Measurements from ENCODE around the gene ACER3. TPM values are rescaled to one million over a fixed set of nuclear protein-coding genes. Genes with fewer than 3 reads are reported as not detected.

ACER3 gene
- total RNA-seq, 2 donors from 2014 or later = 18.5 to 23.2 TPM

DNA sequence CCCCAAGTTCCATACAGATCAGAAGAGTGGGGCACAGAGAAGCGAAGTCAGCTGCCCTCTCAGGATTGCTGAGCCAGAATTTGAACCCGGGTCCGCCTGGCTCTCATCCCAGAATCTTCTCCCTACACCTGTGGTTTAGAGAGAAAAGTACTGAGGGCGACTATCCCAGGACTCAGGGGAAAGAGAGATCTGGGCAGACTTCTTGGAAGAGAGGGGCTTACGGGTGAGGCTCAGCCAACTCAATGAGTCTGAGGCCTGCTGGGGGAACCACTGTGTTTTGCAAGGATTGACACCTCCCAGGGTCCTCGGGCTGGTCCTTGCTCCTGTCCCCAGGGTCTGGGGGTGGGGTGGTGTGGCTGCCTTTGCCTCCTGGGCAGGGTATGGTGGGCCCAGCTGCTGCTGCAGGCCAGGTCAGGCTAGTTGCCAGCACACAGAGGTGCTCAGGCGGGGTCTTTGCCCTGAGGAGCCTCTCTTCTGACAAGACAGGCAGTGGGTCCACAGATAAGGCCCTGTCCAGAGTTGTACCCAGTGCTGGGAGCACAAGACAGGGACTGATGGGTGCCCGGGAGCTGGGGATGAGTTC is 207.2 kb downstream of the ACER3 start:
- peaks cover 8% of the 10 kb centered on the region for H3K4me1 ChIP-seq (ENCODE audit: control insufficient read depth, insufficient read depth, low read length)
- no peaks in the 10 kb centered on the region for H3K9me3 ChIP-seq (ENCODE audit: control insufficient read depth, low read length)
- Mint-ChIP-seq H3K36me3 (ENCODE audit: low read depth) (no peaks in the 10 kb centered on the region), H3K27me3 (ENCODE audit: insufficient read depth) (peaks cover 21% of the 10 kb centered on the region), H3K27ac (no peak overlapping the region), H3K4me1 (peaks cover 15% of the 10 kb centered on the region), H3K4me3 (peak overlapping the region; percentile 62), H3K9me3 (no peaks in the 10 kb centered on the region)
- H3K27me3 ChIP-seq (ENCODE audit: control insufficient read depth, insufficient read depth, low read length, poor library complexity, severe bottlenecking) = no peaks in the 10 kb centered on the region
- no peak overlapping the region for H3K9ac ChIP-seq (ENCODE audit: extremely low read depth, low read length, poor library complexity, severe bottlenecking)
- H3K4me3 ChIP-seq (ENCODE audit: low read length) = peak overlapping the region; percentile 86
- no peaks in the 10 kb centered on the region for H3K36me3 ChIP-seq (ENCODE audit: control insufficient read depth, insufficient read depth, low read length)
- peak; percentile 49 for DNase-seq
- WGBS, 2 experiments (ENCODE audit: insufficient coverage in 1 of 2, insufficient read length in 1 of 2) = 88 to 91% methylated on average over 6 to 8 of the region's 8 CpGs
- H3K27ac ChIP-seq (ENCODE audit: low read depth, low read length) = no peak overlapping the region
- TF ChIP-seq, protein P1, sequence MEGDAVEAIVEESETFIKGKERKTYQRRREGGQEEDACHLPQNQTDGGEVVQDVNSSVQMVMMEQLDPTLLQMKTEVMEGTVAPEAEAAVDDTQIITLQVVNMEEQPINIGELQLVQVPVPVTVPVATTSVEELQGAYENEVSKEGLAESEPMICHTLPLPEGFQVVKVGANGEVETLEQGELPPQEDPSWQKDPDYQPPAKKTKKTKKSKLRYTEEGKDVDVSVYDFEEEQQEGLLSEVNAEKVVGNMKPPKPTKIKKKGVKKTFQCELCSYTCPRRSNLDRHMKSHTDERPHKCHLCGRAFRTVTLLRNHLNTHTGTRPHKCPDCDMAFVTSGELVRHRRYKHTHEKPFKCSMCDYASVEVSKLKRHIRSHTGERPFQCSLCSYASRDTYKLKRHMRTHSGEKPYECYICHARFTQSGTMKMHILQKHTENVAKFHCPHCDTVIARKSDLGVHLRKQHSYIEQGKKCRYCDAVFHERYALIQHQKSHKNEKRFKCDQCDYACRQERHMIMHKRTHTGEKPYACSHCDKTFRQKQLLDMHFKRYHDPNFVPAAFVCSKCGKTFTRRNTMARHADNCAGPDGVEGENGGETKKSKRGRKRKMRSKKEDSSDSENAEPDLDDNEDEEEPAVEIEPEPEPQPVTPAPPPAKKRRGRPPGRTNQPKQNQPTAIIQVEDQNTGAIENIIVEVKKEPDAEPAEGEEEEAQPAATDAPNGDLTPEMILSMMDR (conservative IDR thresholded peaks at IDR 0.05) = no peak

DNA sequence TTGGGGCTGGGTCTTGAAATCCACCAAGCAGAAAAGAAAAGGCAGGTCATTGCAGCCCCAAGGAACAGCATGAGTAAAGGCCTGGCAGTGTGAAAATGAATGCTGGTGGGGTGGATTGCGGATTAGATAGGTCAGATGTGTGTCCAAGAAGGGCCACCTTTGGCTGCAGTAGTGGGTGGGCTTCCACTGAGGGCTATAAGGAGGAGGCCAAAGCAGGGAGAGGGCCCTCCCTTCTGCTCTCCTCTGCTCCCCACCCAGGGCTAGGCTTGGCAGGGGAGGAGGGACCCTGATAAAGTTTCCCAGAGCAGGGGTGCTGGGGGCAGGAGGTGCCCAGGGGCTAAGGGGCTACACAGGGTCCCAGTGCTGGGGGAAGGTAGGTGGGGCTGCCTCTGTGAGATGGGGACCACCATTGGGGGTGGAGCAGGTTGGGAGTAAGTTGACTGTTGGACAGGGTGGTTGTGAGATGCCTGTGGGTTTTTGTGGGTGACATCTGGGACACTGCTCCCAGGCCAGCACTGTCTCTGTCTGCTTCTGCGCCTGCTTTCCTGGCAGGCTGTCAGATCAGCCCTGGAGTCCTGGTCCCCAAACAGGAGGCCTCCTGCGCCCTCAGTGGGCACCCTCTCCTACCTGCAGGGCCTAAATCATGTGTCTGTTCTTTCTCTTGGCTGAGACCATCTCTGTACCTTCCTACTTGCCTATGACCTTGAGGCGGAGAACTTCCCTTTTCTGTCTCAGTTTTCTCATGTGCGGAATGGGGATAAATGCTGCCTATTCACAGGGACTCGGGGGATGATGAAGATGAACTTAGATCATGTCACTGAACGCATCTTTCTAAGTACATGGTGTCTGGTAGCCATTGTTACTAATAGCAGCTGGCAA is 208.0 kb downstream of the ACER3 start:
- H3K27me3 ChIP-seq (ENCODE audit: control insufficient read depth, insufficient read depth, low read length, poor library complexity, severe bottlenecking) = no peaks in the 10 kb centered on the region
- peaks cover 20% of the 10 kb centered on the region for H3K27me3 Mint-ChIP-seq (ENCODE audit: insufficient read depth)
- no peaks in the 10 kb centered on the region for H3K36me3 Mint-ChIP-seq (ENCODE audit: low read depth)
- TF ChIP-seq, protein P1 (conservative IDR thresholded peaks at IDR 0.05) = no peak
- no peaks in the 10 kb centered on the region for H3K9me3 ChIP-seq (ENCODE audit: control insufficient read depth, low read length)
- peak; percentile 29 for DNase-seq
- H3K27ac ChIP-seq (ENCODE audit: low read depth, low read length) = no peak overlapping the region
- no peaks in the 10 kb centered on the region for H3K9me3 Mint-ChIP-seq
- peak overlapping the region; percentile 62 for H3K4me3 Mint-ChIP-seq
- H3K4me3 ChIP-seq (ENCODE audit: low read length) = peak overlapping the region; percentile 86
- H3K4me1 Mint-ChIP-seq = peaks cover 15% of the 10 kb centered on the region
- H3K27ac Mint-ChIP-seq = no peak overlapping the region
- H3K4me1 ChIP-seq (ENCODE audit: control insufficient read depth, insufficient read depth, low read length) = peaks cover 8% of the 10 kb centered on the region
- WGBS, 2 experiments (ENCODE audit: insufficient coverage in 1 of 2, insufficient read length in 1 of 2) = 80 to 81% methylated on average over 7 of the region's 7 CpGs
- no peak overlapping the region for H3K9ac ChIP-seq (ENCODE audit: extremely low read depth, low read length, poor library complexity, severe bottlenecking)
- no peaks in the 10 kb centered on the region for H3K36me3 ChIP-seq (ENCODE audit: control insufficient read depth, insufficient read depth, low read length)

DNA sequence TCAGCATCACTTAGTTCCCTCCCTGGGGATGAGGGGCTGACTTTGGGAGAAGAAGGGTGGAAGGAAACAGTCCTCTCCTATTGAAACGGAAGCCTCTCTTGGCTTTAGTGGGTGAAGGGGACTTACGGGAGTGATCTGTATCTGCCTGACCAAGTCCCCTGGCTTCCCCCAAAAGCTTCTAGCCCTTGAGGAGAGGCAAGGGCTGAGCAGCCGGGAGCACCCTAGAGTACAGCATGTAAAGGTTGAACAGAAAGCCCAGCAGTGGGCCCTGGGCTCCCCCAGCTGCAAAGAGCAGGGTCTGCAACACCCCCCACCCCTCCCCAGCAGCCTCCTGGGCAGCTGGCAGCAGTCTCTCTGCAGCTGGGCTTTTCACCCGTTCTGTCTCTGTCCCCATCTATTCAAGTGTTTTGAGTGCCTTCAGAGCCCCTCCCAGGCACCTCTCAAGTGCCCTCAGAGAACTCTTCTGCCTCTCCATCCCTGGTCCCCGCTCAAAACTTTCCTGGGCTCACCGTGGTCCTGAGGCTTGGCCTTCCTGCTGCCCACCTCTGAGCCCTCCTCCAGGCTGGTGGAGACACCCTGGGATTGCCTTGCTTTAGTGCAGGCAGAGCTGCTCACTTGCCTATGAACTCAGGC is 208.7 kb downstream of the ACER3 start:
- Mint-ChIP-seq H3K27ac (no peak overlapping the region), H3K36me3 (ENCODE audit: low read depth) (no peaks in the 10 kb centered on the region), H3K27me3 (ENCODE audit: insufficient read depth) (peaks cover 17% of the 10 kb centered on the region), H3K4me1 (peaks cover 15% of the 10 kb centered on the region), H3K9me3 (no peaks in the 10 kb centered on the region), H3K4me3 (no peak overlapping the region)
- H3K9ac ChIP-seq (ENCODE audit: extremely low read depth, low read length, poor library complexity, severe bottlenecking) = no peak overlapping the region
- WGBS, 2 experiments (ENCODE audit: insufficient coverage in 1 of 2, insufficient read length in 1 of 2) = 87 to 89% methylated on average over 3 to 6 of the region's 6 CpGs
- TF ChIP-seq, protein P1 (conservative IDR thresholded peaks at IDR 0.05) = no peak
- H3K9me3 ChIP-seq (ENCODE audit: control insufficient read depth, low read length) = no peaks in the 10 kb centered on the region
- no peaks in the 10 kb centered on the region for H3K36me3 ChIP-seq (ENCODE audit: control insufficient read depth, insufficient read depth, low read length)
- no peaks in the 10 kb centered on the region for H3K27me3 ChIP-seq (ENCODE audit: control insufficient read depth, insufficient read depth, low read length, poor library complexity, severe bottlenecking)
- H3K4me1 ChIP-seq (ENCODE audit: control insufficient read depth, insufficient read depth, low read length) = peaks cover 8% of the 10 kb centered on the region
- H3K27ac ChIP-seq (ENCODE audit: low read depth, low read length) = no peak overlapping the region
- peak; percentile 41 for DNase-seq
- H3K4me3 ChIP-seq (ENCODE audit: low read length) = no peak overlapping the region

Data from endodermal cell (in vitro differentiated cells).